Measurements from ENCODE around the gene STXBP6.

The STXBP6 gene

GRCh38 chr14:24831677-24832076, 218.3 kb downstream of the STXBP6 start:
- Histone ChIP-seq H3K4me3 (ENCODE audit: low read length) (no peak overlapping the region), H3K27me3 (ENCODE audit: control insufficient read depth, insufficient read depth, low read length) (no peaks in the 10 kb centered on the region), H3K9me3 (ENCODE audit: control insufficient read depth, low read length) (no peaks in the 10 kb centered on the region), H3K9ac (ENCODE audit: low read length) (no peak overlapping the region), H3K36me3 (ENCODE audit: control insufficient read depth, insufficient read depth, low read length) (no peaks in the 10 kb centered on the region), H3K4me1 (ENCODE audit: control insufficient read depth, insufficient read depth, low read length) (no peaks in the 10 kb centered on the region)

- no peaks in the 10 kb centered on the region for H3K36me3 ChIP-seq (ENCODE audit: control insufficient read depth, insufficient read depth, low read length)
- H3K27me3 ChIP-seq (ENCODE audit: control insufficient read depth, insufficient read depth, low read length): no peaks in the 10 kb centered on the region
- H3K9ac ChIP-seq (ENCODE audit: low read length): no peak overlapping the region
- no peaks in the 10 kb centered on the region for H3K4me1 ChIP-seq (ENCODE audit: control insufficient read depth, insufficient read depth, low read length)
- no peak overlapping the region for H3K4me3 ChIP-seq (ENCODE audit: low read length)
- H3K9me3 ChIP-seq (ENCODE audit: control insufficient read depth, low read length): no peaks in the 10 kb centered on the region
These were observed 220.1 kb downstream of the STXBP6 start for GRCh38 chr14:24829862-24830261.

- no peak overlapping the region for H3K9ac ChIP-seq (ENCODE audit: low read length)
- no peak overlapping the region for H3K4me3 ChIP-seq (ENCODE audit: low read length)
- H3K27me3 ChIP-seq (ENCODE audit: control insufficient read depth, insufficient read depth, low read length): no peaks in the 10 kb centered on the region
- no peaks in the 10 kb centered on the region for H3K9me3 ChIP-seq (ENCODE audit: control insufficient read depth, low read length)
- no peaks in the 10 kb centered on the region for H3K4me1 ChIP-seq (ENCODE audit: control insufficient read depth, insufficient read depth, low read length)
- no peaks in the 10 kb centered on the region for H3K36me3 ChIP-seq (ENCODE audit: control insufficient read depth, insufficient read depth, low read length)
These were observed 221.5 kb downstream of the STXBP6 start for GRCh38 chr14:24828486-24828885.

- no peaks in the 10 kb centered on the region for H3K4me1 ChIP-seq (ENCODE audit: control insufficient read depth, insufficient read depth, low read length)
- no peaks in the 10 kb centered on the region for H3K27me3 ChIP-seq (ENCODE audit: control insufficient read depth, insufficient read depth, low read length)
- H3K9ac ChIP-seq (ENCODE audit: low read length): no peak overlapping the region
- no peaks in the 10 kb centered on the region for H3K36me3 ChIP-seq (ENCODE audit: control insufficient read depth, insufficient read depth, low read length)
- no peak overlapping the region for H3K4me3 ChIP-seq (ENCODE audit: low read length)
- no peaks in the 10 kb centered on the region for H3K9me3 ChIP-seq (ENCODE audit: control insufficient read depth, low read length)
These were observed 223.6 kb downstream of the STXBP6 start for GRCh38 chr14:24826390-24826789.

DNA sequence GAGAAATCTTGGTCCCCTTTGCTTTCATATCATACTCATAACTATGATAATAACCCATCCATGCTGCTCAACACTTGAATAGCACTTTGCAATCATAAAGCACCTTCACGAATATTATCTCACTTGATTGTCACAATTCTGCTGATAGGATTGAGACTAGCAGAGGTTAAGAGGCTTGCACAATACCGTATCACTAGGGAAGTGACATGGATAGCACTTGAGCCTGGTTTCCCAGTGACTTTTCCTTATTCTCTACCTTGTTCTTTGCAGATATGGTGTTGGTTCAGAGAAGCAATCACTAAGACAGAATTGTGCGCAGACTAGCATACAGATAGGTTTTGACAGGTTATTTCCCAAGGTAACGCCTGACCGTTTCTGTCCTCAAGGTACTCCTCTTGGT, 229.3 kb downstream of the STXBP6 start:
- Histone ChIP-seq H3K36me3 (ENCODE audit: control insufficient read depth, insufficient read depth, low read length) (no peaks in the 10 kb centered on the region), H3K9me3 (ENCODE audit: control insufficient read depth, low read length) (no peaks in the 10 kb centered on the region), H3K27me3 (ENCODE audit: control insufficient read depth, insufficient read depth, low read length) (no peaks in the 10 kb centered on the region), H3K4me1 (ENCODE audit: control insufficient read depth, insufficient read depth, low read length) (peaks cover 29% of the 10 kb centered on the region), H3K9ac (ENCODE audit: low read length) (no peak overlapping the region), H3K4me3 (ENCODE audit: low read length) (no peak overlapping the region)

DNA sequence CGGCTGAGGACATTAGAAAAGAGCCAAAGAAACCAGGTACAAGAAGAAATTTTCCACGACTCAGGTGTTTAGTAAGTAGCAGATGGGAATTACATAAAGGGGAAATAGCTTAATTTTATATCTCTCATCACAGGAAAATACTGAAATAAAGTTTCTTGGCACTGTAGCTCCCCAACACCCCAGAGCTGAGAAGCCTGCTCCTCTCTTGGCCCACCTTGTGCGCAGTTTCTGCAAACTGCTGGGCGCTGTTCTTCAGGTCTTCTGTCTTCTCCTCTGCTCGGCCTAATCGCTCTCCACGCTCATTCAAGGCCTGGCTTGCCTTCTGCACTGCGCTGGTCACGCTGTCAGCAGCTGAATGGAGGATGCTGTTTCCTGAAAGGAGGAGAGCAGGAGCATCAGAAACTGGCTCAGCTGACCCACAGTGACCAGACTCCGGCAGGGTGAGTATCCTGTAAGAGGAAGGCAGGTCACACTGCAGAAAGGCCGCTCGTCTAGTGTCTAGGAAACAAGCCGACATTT, 231.1 kb downstream of the STXBP6 start:
- Histone ChIP-seq H3K4me1 (ENCODE audit: control insufficient read depth, insufficient read depth, low read length) (peaks cover 39% of the 10 kb centered on the region), H3K9me3 (ENCODE audit: control insufficient read depth, low read length) (no peaks in the 10 kb centered on the region), H3K36me3 (ENCODE audit: control insufficient read depth, insufficient read depth, low read length) (no peaks in the 10 kb centered on the region), H3K4me3 (ENCODE audit: low read length) (no peak overlapping the region), H3K9ac (ENCODE audit: low read length) (no peak overlapping the region), H3K27me3 (ENCODE audit: control insufficient read depth, insufficient read depth, low read length) (no peaks in the 10 kb centered on the region)

- no peaks in the 10 kb centered on the region for H3K36me3 ChIP-seq (ENCODE audit: control insufficient read depth, insufficient read depth, low read length)
- no peaks in the 10 kb centered on the region for H3K9me3 ChIP-seq (ENCODE audit: control insufficient read depth, low read length)
- no peak overlapping the region for H3K4me3 ChIP-seq (ENCODE audit: low read length)
- peaks cover 45% of the 10 kb centered on the region for H3K4me1 ChIP-seq (ENCODE audit: control insufficient read depth, insufficient read depth, low read length)
- no peaks in the 10 kb centered on the region for H3K27me3 ChIP-seq (ENCODE audit: control insufficient read depth, insufficient read depth, low read length)
- no peak overlapping the region for H3K9ac ChIP-seq (ENCODE audit: low read length)
These were observed 231.7 kb downstream of the STXBP6 start for GRCh38 chr14:24818058-24818822.

DNA sequence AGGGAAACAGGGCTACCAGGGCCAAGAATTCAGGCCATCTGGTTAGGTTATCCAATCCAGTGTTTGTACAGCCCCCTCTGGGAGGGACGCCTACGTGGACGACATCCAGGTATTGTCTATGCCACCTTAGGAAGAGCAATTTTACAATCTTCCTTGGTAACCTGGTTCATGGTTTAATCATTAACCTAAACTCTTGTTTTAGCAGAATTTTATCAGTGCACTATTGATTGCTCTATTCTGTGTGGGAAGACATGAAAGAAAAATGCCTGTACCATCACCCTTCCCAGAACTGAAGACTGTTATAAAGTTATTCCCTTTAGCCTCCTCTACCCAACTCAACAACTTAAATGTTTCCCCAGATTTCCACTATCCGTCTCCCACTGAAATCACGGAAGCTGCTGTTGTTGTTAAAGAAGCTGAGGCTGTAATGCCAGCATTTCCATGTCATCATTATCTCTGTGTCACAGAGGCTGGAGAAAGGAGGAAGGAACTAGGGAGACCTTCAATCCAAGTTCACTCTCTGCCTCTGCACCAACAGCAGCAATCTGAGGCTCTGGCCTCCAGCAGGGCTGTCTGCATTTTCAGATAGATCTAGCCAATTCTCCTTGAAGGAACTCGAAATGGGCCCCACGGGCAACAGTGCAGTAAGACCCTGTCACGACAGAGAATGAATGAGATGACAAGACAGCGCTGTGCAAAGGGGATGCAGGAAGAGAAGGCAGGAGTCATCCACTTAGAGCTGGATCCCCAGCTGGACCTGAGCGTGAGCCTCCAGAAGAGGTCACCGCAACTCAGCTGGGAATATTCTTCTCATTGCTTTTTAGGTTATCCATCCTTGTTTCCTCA, 232.5 kb downstream of the STXBP6 start:
- no peaks in the 10 kb centered on the region for H3K36me3 ChIP-seq (ENCODE audit: control insufficient read depth, insufficient read depth, low read length)
- no peak overlapping the region for H3K4me3 ChIP-seq (ENCODE audit: low read length)
- H3K4me1 ChIP-seq (ENCODE audit: control insufficient read depth, insufficient read depth, low read length): peaks cover 50% of the 10 kb centered on the region
- no peaks in the 10 kb centered on the region for H3K27me3 ChIP-seq (ENCODE audit: control insufficient read depth, insufficient read depth, low read length)
- H3K9ac ChIP-seq (ENCODE audit: low read length): no peak overlapping the region
- H3K9me3 ChIP-seq (ENCODE audit: control insufficient read depth, low read length): no peaks in the 10 kb centered on the region

- H3K4me3 ChIP-seq (ENCODE audit: low read length): no peak overlapping the region
- no peaks in the 10 kb centered on the region for H3K9me3 ChIP-seq (ENCODE audit: control insufficient read depth, low read length)
- H3K4me1 ChIP-seq (ENCODE audit: control insufficient read depth, insufficient read depth, low read length): peaks cover 50% of the 10 kb centered on the region
- H3K9ac ChIP-seq (ENCODE audit: low read length): no peak overlapping the region
- no peaks in the 10 kb centered on the region for H3K27me3 ChIP-seq (ENCODE audit: control insufficient read depth, insufficient read depth, low read length)
- H3K36me3 ChIP-seq (ENCODE audit: control insufficient read depth, insufficient read depth, low read length): no peaks in the 10 kb centered on the region
These were observed 233.1 kb downstream of the STXBP6 start for GRCh38 chr14:24816929-24817211.

- H3K36me3 ChIP-seq (ENCODE audit: control insufficient read depth, insufficient read depth, low read length): no peaks in the 10 kb centered on the region
- H3K9me3 ChIP-seq (ENCODE audit: control insufficient read depth, low read length): no peaks in the 10 kb centered on the region
- H3K4me3 ChIP-seq (ENCODE audit: low read length): no peak overlapping the region
- H3K4me1 ChIP-seq (ENCODE audit: control insufficient read depth, insufficient read depth, low read length): peaks cover 50% of the 10 kb centered on the region
- no peak overlapping the region for H3K9ac ChIP-seq (ENCODE audit: low read length)
- H3K27me3 ChIP-seq (ENCODE audit: control insufficient read depth, insufficient read depth, low read length): no peaks in the 10 kb centered on the region
These were observed 233.7 kb downstream of the STXBP6 start for GRCh38 chr14:24816011-24816928.

GRCh38 chr14:24815543-24815942, 234.4 kb downstream of the STXBP6 start:
- Histone ChIP-seq H3K9me3 (ENCODE audit: control insufficient read depth, low read length) (no peaks in the 10 kb centered on the region), H3K36me3 (ENCODE audit: control insufficient read depth, insufficient read depth, low read length) (no peaks in the 10 kb centered on the region), H3K9ac (ENCODE audit: low read length) (no peak overlapping the region), H3K4me1 (ENCODE audit: control insufficient read depth, insufficient read depth, low read length) (peaks cover 50% of the 10 kb centered on the region), H3K4me3 (ENCODE audit: low read length) (no peak overlapping the region), H3K27me3 (ENCODE audit: control insufficient read depth, insufficient read depth, low read length) (no peaks in the 10 kb centered on the region)

All from mucosa of stomach (tissue), 1 donor.